Fibroblast of lung (primary cell): ENCODE data around the gene TAF5L. TPM values are rescaled to one million over a fixed set of nuclear protein-coding genes. Genes with fewer than 3 reads are reported as not detected.

Source experiments
- DNase-seq, 2 donors: peaks; one replicate each; pipeline versions ENCODE4 v3.0.0 to v3.0.0-alpha.2; 2010; ENCODE audit warnings: low read depth in 2 of 2
- H2AFZ ChIP-seq: 2 replicates; pipeline ENCODE4 v1.5.1; 2012; ENCODE audit warnings: low read length, control low read depth, inconsistent platforms
- H3K27ac ChIP-seq: 2 replicates; pipeline ENCODE4 v1.5.1; 2011; ENCODE audit warnings: low read length, control low read depth; ENCODE audit not compliant: insufficient read depth
- H3K27me3 ChIP-seq: 2 replicates; pipeline ENCODE4 v1.5.1; 2011; ENCODE audit warnings: mild to moderate bottlenecking, low read length; ENCODE audit not compliant: control insufficient read depth, insufficient read depth
- H3K36me3 ChIP-seq: 2 replicates; pipeline ENCODE4 v1.5.1; 2011; ENCODE audit warnings: low read length; ENCODE audit not compliant: control insufficient read depth, insufficient read depth
- H3K4me1 ChIP-seq: 2 replicates; pipeline ENCODE4 v1.5.1; 2011; ENCODE audit warnings: low read length; ENCODE audit not compliant: control insufficient read depth, insufficient read depth; ENCODE audit errors: extremely low read depth
- H3K4me2 ChIP-seq: 2 replicates; pipeline ENCODE4 v1.5.1; 2011; ENCODE audit warnings: low read length, control low read depth; ENCODE audit not compliant: insufficient read depth; ENCODE audit errors: extremely low read depth
- H3K4me3 ChIP-seq, 4 experiments: fragments of 200-600 bp in 1 of 4; sonication (generic) in 1 of 4; replicated peaks in 1 of 4; 2 replicates each; pipeline ENCODE4 v1.5.1; 2011 to 2016; ENCODE audit warnings: low read length in 4 of 4, low read depth in 3 of 4, mild to moderate bottlenecking in 3 of 4, control low read depth in 2 of 4, inconsistent platforms in 1 of 4, mixed read lengths in 1 of 4; ENCODE audit not compliant: insufficient read depth in 1 of 4; ENCODE audit errors: control extremely low read depth in 1 of 4
- H3K79me2 ChIP-seq: 2 replicates; pipeline ENCODE4 v1.5.1; 2012; ENCODE audit warnings: mild to moderate bottlenecking, low read length, inconsistent platforms; ENCODE audit not compliant: control insufficient read depth, insufficient read depth
- H3K9ac ChIP-seq: 2 replicates; pipeline ENCODE4 v1.5.1; 2011; ENCODE audit warnings: mild to moderate bottlenecking, low read length, control low read depth; ENCODE audit not compliant: insufficient read depth
- H3K9me3 ChIP-seq: 2 replicates; pipeline ENCODE4 v1.5.1; 2012; ENCODE audit warnings: low read depth, low read length; ENCODE audit not compliant: control insufficient read depth, insufficient read depth
- H4K20me1 ChIP-seq: 2 replicates; pipeline ENCODE4 v1.5.1; 2011; ENCODE audit warnings: low read length; ENCODE audit not compliant: control insufficient read depth, insufficient read depth; ENCODE audit errors: extremely low read depth
- CTCF ChIP-seq, 2 donors: IDR thresholded peaks in 1 of 2; conservative IDR thresholded peaks in 1 of 2; 1 replicate in 1 of 2; 2 replicates in 1 of 2; pipeline ENCODE4 v1.5.1; 2011 to 2012; ENCODE audit warnings: low read length in 2 of 2, control low read depth in 1 of 2, inconsistent platforms in 1 of 2, low read depth in 1 of 2, mild to moderate bottlenecking in 1 of 2
- EZH2 ChIP-seq: IDR thresholded peaks from 2 replicates; pipeline ENCODE4 v1.5.1; 2012; ENCODE audit warnings: low read length, control low read depth, mild to moderate bottlenecking; ENCODE audit errors: missing control alignments
- polyA plus RNA-seq, 2 donors: library from polyadenylated mRNA; depleted of rRNA in 1 of 2; stranded (reverse) in 1 of 2; unstranded in 1 of 2; fragments of >200 nt; gene quantifications; 2 replicates each; pipeline ENCODE4 v1.2.1, GENCODE V29; 2011 to 2012; ENCODE audit warnings: missing spikeins in 1 of 2
- total RNA-seq: library from RNA; depleted of rRNA; stranded (reverse); fragments of >200 nt; gene quantifications from 2 replicates; pipeline ENCODE4 v1.2.1, GENCODE V29; 2014

TAF5L gene
- total and polyA plus RNA-seq, 2 donors (not counting 1 experiment from before 2014, with no cell fraction given) = 17.3 to 18.6 TPM

- Histone ChIP-seq H3K4me2 (no peak overlapping the region), H3K27me3 (no peaks in the 10 kb centered on the region), H3K36me3 (no peaks in the 10 kb centered on the region), H2AFZ (no peak overlapping the region), H3K9ac (no peak overlapping the region), H3K79me2 (no peaks in the 10 kb centered on the region), H3K9me3 (no peaks in the 10 kb centered on the region), H4K20me1 (no peaks in the 10 kb centered on the region), H3K4me3 (no peak overlapping the region), H3K4me1 (no peaks in the 10 kb centered on the region), H3K27ac (no peak overlapping the region)
- TF ChIP-seq CTCF (conservative IDR thresholded peaks at IDR 0.05 in 1 of 2, IDR thresholded peaks at IDR 0.05 in 1 of 2; ENCODE audit: low read depth in 1 of 2, low read length in 2 of 2) = no peak
- no peak for TF ChIP-seq EZH2
- no peak for DNase-seq
Observed at GRCh38 chr1:229672246-229672645, 46.3 kb upstream of the TAF5L start.

- Histone ChIP-seq H4K20me1 (no peaks in the 10 kb centered on the region), H3K27ac (no peak overlapping the region), H2AFZ (no peak overlapping the region), H3K4me1 (no peaks in the 10 kb centered on the region), H3K36me3 (no peaks in the 10 kb centered on the region), H3K27me3 (no peaks in the 10 kb centered on the region), H3K79me2 (no peaks in the 10 kb centered on the region), H3K4me3 (no peak overlapping the region), H3K9ac (no peak overlapping the region), H3K4me2 (no peak overlapping the region), H3K9me3 (no peaks in the 10 kb centered on the region)
- no peak for DNase-seq
- no peak for TF ChIP-seq EZH2
- no peak for TF ChIP-seq CTCF (conservative IDR thresholded peaks at IDR 0.05 in 1 of 2, IDR thresholded peaks at IDR 0.05 in 1 of 2; ENCODE audit: low read depth in 1 of 2, low read length in 2 of 2)
Observed at GRCh38 chr1:229671310-229671709, 45.4 kb upstream of the TAF5L start.

GRCh38 chr1:229669333-229669732, 43.4 kb upstream of the TAF5L start:
- H4K20me1 ChIP-seq = no peaks in the 10 kb centered on the region
- no peak overlapping the region for H3K27ac ChIP-seq
- no peak overlapping the region for H3K4me2 ChIP-seq
- DNase-seq = peak in 1 of 2 donors; percentile 67
- no peaks in the 10 kb centered on the region for H3K36me3 ChIP-seq
- no peaks in the 10 kb centered on the region for H3K4me1 ChIP-seq
- no peak overlapping the region for H2AFZ ChIP-seq
- TF ChIP-seq EZH2 (no peak), CTCF (conservative IDR thresholded peaks at IDR 0.05 in 1 of 2, IDR thresholded peaks at IDR 0.05 in 1 of 2; ENCODE audit: low read depth in 1 of 2, low read length in 2 of 2) (no peak)
- H3K79me2 ChIP-seq = no peaks in the 10 kb centered on the region
- H3K4me3 ChIP-seq = no peak overlapping the region
- no peak overlapping the region for H3K9ac ChIP-seq
- no peaks in the 10 kb centered on the region for H3K9me3 ChIP-seq
- no peaks in the 10 kb centered on the region for H3K27me3 ChIP-seq
